Activated T-cell treated with anti-CD3 and anti-CD28 coated beads for 24 hours (primary cell): ENCODE data around the gene C20orf204.

Experiments used
- DNase-seq: peaks from one replicate; pipeline ENCODE4 v3.0.0-alpha.2; 2020; ENCODE audit warnings: low read depth

The C20orf204 gene

DNA sequence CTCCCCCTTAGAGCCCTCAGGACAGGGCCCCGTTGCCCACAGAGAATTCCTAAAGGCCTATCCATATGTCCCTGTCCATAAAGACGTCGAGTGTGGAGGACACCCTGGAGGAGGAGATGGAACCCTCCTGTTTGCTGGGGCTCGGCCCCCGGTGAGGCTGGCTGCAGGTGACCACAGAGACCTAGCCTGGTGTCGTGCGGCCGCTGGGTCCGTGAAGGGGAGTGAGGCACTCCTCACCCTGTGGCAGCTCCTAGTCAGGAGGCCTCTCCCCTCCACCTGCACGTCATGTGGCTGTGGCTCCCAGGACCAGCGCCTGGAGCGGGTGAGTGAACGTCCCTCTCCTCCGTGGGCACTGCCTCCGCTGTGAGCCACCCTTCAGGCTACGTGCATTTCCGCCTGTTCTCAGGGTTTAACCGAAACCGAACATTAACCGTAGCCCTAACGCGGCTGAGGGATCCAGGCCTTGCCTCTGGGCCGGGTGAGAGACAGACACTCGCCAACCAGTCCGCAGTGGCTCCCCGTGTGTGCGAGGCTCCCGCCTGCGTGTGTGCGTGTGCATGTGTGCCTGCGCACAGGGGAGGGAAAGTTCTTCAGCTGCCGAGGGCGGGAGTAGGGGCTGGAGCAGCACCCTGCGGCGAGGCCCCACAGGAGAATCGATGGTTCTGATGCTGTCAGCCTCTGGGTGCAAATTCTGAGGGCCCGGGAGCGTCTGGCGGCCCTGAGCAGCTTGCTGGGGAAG is 21.1 kb downstream of the C20orf204 start:
- DNase-seq: no peak

DNA sequence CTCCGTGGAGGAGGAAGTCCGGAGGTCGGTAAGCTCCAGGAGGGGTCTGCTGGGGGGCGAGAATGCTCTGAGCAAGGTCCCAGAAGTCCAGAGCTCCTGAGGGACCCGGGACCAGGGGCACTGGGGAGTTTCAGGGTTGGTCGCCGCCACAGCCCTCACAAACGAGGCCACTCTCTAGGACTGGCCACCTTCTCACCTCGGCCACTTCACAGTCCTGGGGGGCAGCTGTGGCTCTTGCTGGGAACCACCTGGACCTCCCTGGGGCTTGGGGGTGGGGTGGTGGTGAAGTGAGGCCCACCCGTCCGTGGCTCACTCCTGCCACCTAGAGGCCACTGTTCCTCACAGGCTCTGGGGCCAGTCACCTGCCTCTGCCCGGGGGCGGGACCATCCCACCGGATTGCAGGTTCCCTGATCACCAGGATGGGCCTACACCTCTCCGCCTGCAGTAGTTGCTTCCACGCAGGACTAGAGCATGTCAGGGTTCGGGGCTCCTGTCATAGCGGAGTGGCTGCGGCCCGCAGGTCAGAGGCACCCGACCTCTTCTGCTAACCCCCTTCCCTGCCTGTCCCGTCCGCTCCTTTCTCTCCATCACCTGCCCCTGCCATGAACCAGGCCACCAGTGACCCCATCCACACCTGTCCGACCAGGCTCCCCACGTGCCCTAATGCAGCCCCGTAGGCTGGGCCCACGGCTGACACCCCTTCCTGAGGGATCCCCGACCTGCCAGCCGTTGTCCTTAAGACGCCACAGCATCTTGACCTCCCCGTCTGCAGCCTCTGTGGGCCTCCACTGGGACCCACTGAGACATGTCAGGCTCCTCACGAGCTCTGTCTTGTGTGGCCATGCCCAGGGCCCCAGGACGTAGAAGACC is 21.9 kb downstream of the C20orf204 start:
- peak; percentile 77 for DNase-seq

DNA sequence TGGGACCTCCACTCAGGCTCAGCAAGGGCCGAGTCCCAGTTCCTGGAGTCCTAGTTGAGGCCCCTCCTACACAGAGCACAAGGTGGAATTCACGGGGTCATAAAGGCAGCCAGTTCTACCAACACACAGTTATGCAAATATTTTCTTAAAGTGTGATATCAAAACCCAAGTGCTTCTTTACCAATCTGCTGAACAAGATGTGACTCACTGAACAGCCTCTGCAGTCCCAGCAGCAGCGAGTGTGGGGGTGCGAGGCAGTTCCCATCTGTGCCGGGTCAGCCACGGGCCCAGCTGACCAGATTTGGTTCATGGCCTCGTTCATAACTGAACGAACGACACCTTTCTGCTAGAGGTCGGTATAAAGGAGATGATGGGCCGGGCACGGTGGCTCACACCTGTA is 22.6 kb downstream of the C20orf204 start:
- no peak for DNase-seq

DNA sequence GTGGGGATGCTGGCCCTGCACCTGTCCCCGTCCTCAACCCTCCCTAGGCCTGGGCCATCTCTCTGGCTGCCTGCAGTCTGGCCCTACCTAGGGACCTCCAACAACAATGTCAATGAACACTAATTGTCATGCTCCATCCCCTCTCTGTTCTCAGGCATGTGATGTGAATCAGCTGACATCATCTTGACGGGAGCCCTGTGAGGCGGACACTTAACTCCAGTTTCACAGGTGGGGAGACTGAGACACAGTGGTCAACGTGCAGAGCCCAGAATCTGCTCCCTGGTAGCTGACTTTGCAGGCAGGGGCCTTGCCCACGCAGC is 26.3 kb downstream of the C20orf204 start:
- no peak for DNase-seq

GRCh38 chr20:64062596-64063388 is 26.8 kb downstream of the C20orf204 start, which contains the start of gene TCEA2:
Gene TCEA2 (plus strand): TSS chr20:64063198. CDS start chr20:64063313, 115 bp downstream.
- DNase-seq: peak; percentile 91

- DNase-seq: no peak
These were observed 27.6 kb downstream of the C20orf204 start for GRCh38 chr20:64063389-64064144.

DNA sequence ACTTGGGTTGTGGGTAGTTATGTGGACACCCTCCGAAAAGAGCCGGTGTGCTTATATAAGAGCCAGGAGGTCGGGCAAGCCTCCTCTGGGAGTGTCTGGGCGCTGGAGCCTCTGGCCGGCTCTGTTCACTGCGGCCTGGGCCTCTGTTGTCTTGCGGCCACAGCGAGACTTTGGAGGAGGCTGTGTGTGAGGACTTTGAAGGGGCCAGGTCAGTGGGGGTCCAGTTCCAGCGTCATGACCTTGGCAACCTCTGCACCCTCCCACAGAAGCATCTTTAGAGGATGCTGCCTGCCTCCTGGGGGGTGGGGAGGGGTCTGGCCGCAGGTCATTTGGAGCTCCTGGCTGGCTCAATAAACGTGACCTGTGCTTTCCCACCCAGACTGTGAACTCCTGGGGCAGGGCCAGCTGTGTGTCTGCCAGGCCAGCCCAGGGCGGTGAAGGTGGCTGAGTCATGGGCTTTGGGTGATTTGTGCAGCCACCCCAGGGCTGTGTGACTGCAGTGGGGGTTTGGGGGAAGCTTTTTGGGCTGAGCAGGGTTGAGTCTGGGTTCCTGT is 28.2 kb downstream of the C20orf204 start:
- DNase-seq: no peak

DNA sequence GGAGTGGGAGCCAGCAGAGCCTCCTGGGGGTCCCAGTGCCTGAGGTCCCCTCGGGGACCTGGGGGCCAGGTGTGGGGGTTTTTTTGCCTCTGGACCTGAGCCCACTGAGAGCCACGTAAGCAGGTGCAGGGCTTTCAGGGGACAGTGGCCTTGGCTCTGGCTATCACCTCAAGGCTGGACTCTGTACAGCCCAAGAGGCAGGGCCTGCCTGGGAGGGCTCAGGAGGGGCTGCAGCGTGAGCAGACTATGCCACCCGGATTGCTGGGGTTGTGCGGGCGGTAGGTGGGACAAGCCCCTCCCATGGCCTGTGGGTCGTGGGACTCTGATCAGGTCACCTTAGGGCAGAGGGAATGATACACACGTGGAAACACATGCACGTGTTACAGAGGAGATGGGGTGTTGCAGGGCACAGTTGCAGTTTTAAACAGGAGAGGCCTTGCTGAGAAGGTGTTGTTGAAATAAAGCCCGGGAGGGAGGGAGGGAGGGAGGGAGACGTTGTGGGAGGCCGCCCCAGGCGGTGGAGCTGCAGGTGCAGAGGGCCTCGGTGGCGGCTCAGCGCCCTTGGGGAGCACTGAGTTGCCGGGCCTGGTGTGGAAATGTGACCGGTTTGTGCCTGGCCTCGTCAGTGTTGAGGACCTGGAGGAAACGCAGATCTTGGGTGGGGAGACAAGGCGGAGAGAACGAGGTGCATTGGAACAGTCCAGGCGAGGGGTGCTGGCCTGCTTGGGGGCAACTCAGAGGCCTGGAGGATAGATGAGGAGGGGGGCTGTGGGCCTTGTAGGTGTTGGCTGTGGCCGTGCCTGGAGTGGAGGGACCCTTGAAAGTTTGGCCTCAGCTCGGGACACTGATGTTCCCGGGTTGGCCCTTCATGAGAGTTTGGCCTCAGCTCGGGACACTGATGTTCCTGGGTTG is 29.3 kb downstream of the C20orf204 start:
- DNase-seq: no peak

GRCh38 chr20:64065974-64066343 is 30.0 kb downstream of the C20orf204 start:
- DNase-seq: no peak

- no peak for DNase-seq
These were observed 31.1 kb downstream of the C20orf204 start for GRCh38 chr20:64067005-64067632.

DNA sequence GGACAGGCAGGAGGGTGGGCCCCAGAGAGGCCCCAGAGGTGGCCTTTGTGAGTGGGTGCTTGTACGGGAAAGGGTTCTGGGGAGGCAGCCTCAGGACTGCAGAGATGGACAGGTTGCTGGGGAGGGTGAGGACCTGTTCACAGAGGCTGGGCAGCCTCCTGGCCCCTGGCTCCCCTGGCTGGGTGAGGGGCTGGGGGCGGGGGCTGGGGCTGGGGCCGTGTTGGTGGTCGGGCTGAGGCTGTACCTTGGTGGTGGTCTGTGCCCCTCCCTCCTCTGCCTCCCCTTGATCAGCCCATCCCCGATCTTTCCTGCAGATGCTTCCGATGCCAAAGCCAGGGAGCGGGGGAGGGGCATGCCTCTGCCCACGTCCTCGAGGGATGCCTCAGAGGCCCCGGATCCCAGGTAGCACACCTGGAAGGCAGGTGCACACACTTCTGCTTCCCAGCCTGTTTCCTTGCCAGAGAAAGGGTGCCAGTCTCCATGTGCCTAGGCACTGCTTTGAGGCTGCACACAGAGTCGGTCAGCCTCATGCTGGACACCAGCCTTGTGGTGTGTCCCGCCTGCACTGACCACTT is 31.8 kb downstream of the C20orf204 start:
- DNase-seq: no peak

- no peak for DNase-seq
These were observed 32.6 kb downstream of the C20orf204 start for GRCh38 chr20:64068386-64069208.

GRCh38 chr20:64069209-64069613 is 33.2 kb downstream of the C20orf204 start:
- no peak for DNase-seq

GRCh38 chr20:64069614-64070243 is 33.7 kb downstream of the C20orf204 start:
- no peak for DNase-seq

- no peak for DNase-seq
These were observed 34.4 kb downstream of the C20orf204 start for GRCh38 chr20:64070244-64070993.

DNA sequence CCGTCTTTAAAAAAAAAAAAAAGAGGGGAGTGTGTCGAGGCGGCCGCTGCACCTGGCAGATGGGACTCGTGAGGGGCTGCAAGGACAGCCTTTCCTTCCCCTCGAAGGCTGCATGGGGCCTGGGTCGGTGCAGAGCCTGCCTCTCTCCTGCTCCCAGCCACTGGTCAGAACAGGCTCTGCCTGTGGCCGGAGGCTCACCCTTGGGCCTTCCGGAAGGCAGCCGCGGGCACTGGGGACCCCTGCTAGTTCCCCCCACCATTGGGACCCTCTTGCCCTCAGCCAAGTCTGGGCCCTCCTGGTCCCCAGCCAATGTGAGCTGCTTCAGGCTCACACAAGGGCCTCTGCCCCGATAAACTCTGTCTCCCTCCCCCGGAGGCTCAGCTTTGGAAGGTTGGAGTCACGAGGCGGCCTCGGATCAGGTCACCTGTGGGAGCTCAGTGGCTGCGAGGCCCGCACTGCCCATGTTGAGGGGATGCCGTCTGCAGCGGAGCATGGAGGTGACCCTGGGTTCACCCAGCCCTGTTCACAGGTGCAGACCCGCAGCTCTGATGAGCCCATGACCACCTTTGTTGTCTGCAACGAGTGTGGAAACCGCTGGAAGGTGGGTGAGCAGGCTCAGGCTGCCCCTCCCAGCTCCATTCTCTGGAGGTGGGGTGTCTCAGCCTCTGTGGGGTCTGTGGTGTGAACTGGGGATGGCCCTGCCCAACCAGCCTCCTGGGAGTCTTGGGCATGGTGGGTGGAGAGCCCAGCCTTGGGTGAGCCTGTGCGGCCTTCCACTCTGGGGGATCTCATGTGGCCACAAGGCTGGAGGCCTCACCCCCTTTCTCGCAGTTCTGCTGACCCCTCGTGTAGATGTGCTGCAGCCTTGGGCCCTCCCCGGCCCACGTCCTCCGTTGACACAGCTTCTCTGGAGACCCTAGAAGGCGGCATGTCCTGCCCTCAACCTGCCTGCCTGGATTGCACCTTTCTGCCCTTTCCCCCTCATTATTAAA is 35.7 kb downstream of the C20orf204 start:
- DNase-seq: no peak
